GM12892 (cell line): ENCODE results near the gene JPH4.

Experiments
- POLR2A ChIP-seq: IDR thresholded peaks from 2 replicates; pipeline ENCODE4 v1.6.1; 2011; ENCODE audit warnings: low read depth, low read length, control low read depth
- POLR2AphosphoS5 ChIP-seq: IDR thresholded peaks from 2 replicates; pipeline ENCODE4 v1.6.1; 2011; ENCODE audit warnings: low read depth, low read length, control low read depth

GRCh38 chr14:23528555-23528954 lies 50.0 kb downstream of the JPH4 start:
- no peak for TF ChIP-seq POLR2AphosphoS5
- TF ChIP-seq POLR2A, result no peak
